ENCODE measurements around the gene CPED1. TPM values are rescaled to one million over a fixed set of nuclear protein-coding genes. Genes with fewer than 3 reads are reported as not detected.

Gene CPED1
- total RNA-seq, 5 donors from 2014 or later (not counting 1 experiment from before 2014, with no cell fraction given) = 0.73 to 1.4 (median 0.96) TPM; not detected in 2

- no peaks in the 10 kb centered on the region for H3K9me3 ChIP-seq
- ATAC-seq (replicated peaks in 1 of 4) (no peak), DNase-seq (no peak)
- H3K4me3 Mint-ChIP-seq = no peak overlapping the region
- H3K4me3 ChIP-seq (ENCODE audit: control insufficient read depth in 1 of 2, extremely low read depth in 1 of 2, low read length in 1 of 2) = no peak overlapping the region
- no peak overlapping the region for H3K27ac Mint-ChIP-seq
- H3K27me3 Mint-ChIP-seq = peaks cover 3 to 5% of the 10 kb centered on the region in 2 donors
- H3K27me3 ChIP-seq (replicated peaks in 1 of 2; ENCODE audit: control insufficient read depth in 2 of 2, extremely low read depth in 1 of 2, insufficient read depth in 2 of 2, low read length in 1 of 2) = no peaks in the 10 kb centered on the region
- POLR2A ChIA-PET = no interaction called here
- H3K36me3 ChIP-seq (ENCODE audit: control insufficient read depth in 2 of 2, extremely low read depth in 1 of 2, insufficient read depth in 1 of 2, low read length in 1 of 2) = no peaks in the 10 kb centered on the region
- CTCF ChIA-PET = no interaction called here
- H3K4me1 Mint-ChIP-seq = no peaks in the 10 kb centered on the region
- H3K27ac ChIP-seq (ENCODE audit: low read length) = no peak overlapping the region
- H3K36me3 Mint-ChIP-seq = no peaks in the 10 kb centered on the region
- no peaks in the 10 kb centered on the region for H3K9me3 Mint-ChIP-seq
- H3K4me1 ChIP-seq (ENCODE audit: control insufficient read depth in 1 of 2, extremely low read depth in 1 of 2, insufficient read depth in 2 of 2, low read length in 2 of 2) = no peaks in the 10 kb centered on the region
- WGBS (ENCODE audit: insufficient coverage) = 71% methylated on average over 1 of the region's 5 CpGs
These were observed 32.8 kb downstream of the CPED1 start for GRCh38 chr7:121020989-121021969.

- ChIA-PET CTCF (no interaction called here), POLR2A (no interaction called here)
- no peak overlapping the region for H3K4me3 ChIP-seq (ENCODE audit: control insufficient read depth in 1 of 2, extremely low read depth in 1 of 2, low read length in 1 of 2)
- no peaks in the 10 kb centered on the region for H3K27me3 ChIP-seq (replicated peaks in 1 of 2; ENCODE audit: control insufficient read depth in 2 of 2, extremely low read depth in 1 of 2, insufficient read depth in 2 of 2, low read length in 1 of 2)
- Mint-ChIP-seq H3K4me3 (no peak overlapping the region), H3K4me1 (no peaks in the 10 kb centered on the region), H3K36me3 (no peaks in the 10 kb centered on the region), H3K27ac (no peak overlapping the region), H3K27me3 (peaks cover 3 to 7% of the 10 kb centered on the region in 2 donors), H3K9me3 (no peaks in the 10 kb centered on the region)
- no peaks in the 10 kb centered on the region for H3K4me1 ChIP-seq (ENCODE audit: control insufficient read depth in 1 of 2, extremely low read depth in 1 of 2, insufficient read depth in 2 of 2, low read length in 2 of 2)
- H3K27ac ChIP-seq (ENCODE audit: low read length) = no peak overlapping the region
- DNase-seq (no peak), ATAC-seq (replicated peaks in 1 of 4) (no peak)
- no peaks in the 10 kb centered on the region for H3K9me3 ChIP-seq
- no peaks in the 10 kb centered on the region for H3K36me3 ChIP-seq (ENCODE audit: control insufficient read depth in 2 of 2, extremely low read depth in 1 of 2, insufficient read depth in 1 of 2, low read length in 1 of 2)
These were observed 34.7 kb downstream of the CPED1 start for GRCh38 chr7:121023194-121023593.

- 96% methylated on average over 4 of the region's 8 CpGs for WGBS (ENCODE audit: insufficient coverage)
- no peak overlapping the region for H3K27ac ChIP-seq (ENCODE audit: low read length)
- H3K4me1 Mint-ChIP-seq = no peaks in the 10 kb centered on the region
These were observed 35.4 kb downstream of the CPED1 start for GRCh38 chr7:121023683-121024511.

GRCh38 chr7:121024611-121025010, 36.1 kb downstream of the CPED1 start:
- Mint-ChIP-seq H3K27ac (no peak overlapping the region), H3K27me3 (peaks cover 3 to 7% of the 10 kb centered on the region in 2 donors), H3K4me1 (no peaks in the 10 kb centered on the region), H3K4me3 (no peak overlapping the region), H3K36me3 (no peaks in the 10 kb centered on the region), H3K9me3 (no peaks in the 10 kb centered on the region)
- no peaks in the 10 kb centered on the region for H3K9me3 ChIP-seq
- DNase-seq = no peak
- POLR2A ChIA-PET = no interaction called here
- H3K27me3 ChIP-seq (replicated peaks in 1 of 2; ENCODE audit: control insufficient read depth in 2 of 2, extremely low read depth in 1 of 2, insufficient read depth in 2 of 2, low read length in 1 of 2) = no peaks in the 10 kb centered on the region
- no peak overlapping the region for H3K27ac ChIP-seq (ENCODE audit: low read length)
- H3K4me3 ChIP-seq (ENCODE audit: control insufficient read depth in 1 of 2, extremely low read depth in 1 of 2, low read length in 1 of 2) = no peak overlapping the region
- CTCF ChIA-PET = interaction anchor here in 1 of 2 donors (0.6 kb wide), 1 partner anchor 49 kb away, joined by 5 read pairs; no protein-coding TSS in a partner anchor
- H3K4me1 ChIP-seq (ENCODE audit: control insufficient read depth in 1 of 2, extremely low read depth in 1 of 2, insufficient read depth in 2 of 2, low read length in 2 of 2) = no peaks in the 10 kb centered on the region
- no CpG with 5 or more reads among the region's 5 CpGs for WGBS (ENCODE audit: insufficient coverage)
- no peak for ATAC-seq (replicated peaks in 1 of 4)
- H3K36me3 ChIP-seq (ENCODE audit: control insufficient read depth in 2 of 2, extremely low read depth in 1 of 2, insufficient read depth in 1 of 2, low read length in 1 of 2) = no peaks in the 10 kb centered on the region

More at GRCh38 chr7:121023683-121024511, 35.4 kb downstream of the CPED1 start:
- Mint-ChIP-seq H3K4me3 (no peak overlapping the region), H3K36me3 (no peaks in the 10 kb centered on the region), H3K9me3 (no peaks in the 10 kb centered on the region), H3K27ac (no peak overlapping the region), H3K27me3 (peaks cover 3 to 7% of the 10 kb centered on the region in 2 donors)
- H3K27me3 ChIP-seq (replicated peaks in 1 of 2; ENCODE audit: control insufficient read depth in 2 of 2, extremely low read depth in 1 of 2, insufficient read depth in 2 of 2, low read length in 1 of 2) = no peaks in the 10 kb centered on the region
- H3K9me3 ChIP-seq = no peaks in the 10 kb centered on the region
- CTCF ChIA-PET = interaction anchor here in 1 of 2 donors (0.6 kb wide), 1 partner anchor 50 kb away, joined by 5 read pairs; no protein-coding TSS in a partner anchor
- DNase-seq (no peak), ATAC-seq (replicated peaks in 1 of 4) (no peak)
- no peaks in the 10 kb centered on the region for H3K4me1 ChIP-seq (ENCODE audit: control insufficient read depth in 1 of 2, extremely low read depth in 1 of 2, insufficient read depth in 2 of 2, low read length in 2 of 2)
- POLR2A ChIA-PET = no interaction called here
- H3K36me3 ChIP-seq (ENCODE audit: control insufficient read depth in 2 of 2, extremely low read depth in 1 of 2, insufficient read depth in 1 of 2, low read length in 1 of 2) = no peaks in the 10 kb centered on the region
- H3K4me3 ChIP-seq (ENCODE audit: control insufficient read depth in 1 of 2, extremely low read depth in 1 of 2, low read length in 1 of 2) = no peak overlapping the region

GRCh38 chr7:121026159-121026558, 37.6 kb downstream of the CPED1 start:
- ChIA-PET CTCF (interaction anchor here (0.6 to 0.7 kb wide), 4 partner anchors 9 to 79 kb away, joined by 3 to 6 read pairs (median 4); no protein-coding TSS in a partner anchor), POLR2A (interaction anchor here in 1 of 2 donors (0.6 kb wide), 1 partner anchor 92 kb away, joined by 6 read pairs; no protein-coding TSS in a partner anchor)
- Histone ChIP-seq H3K4me3 (ENCODE audit: control insufficient read depth in 1 of 2, extremely low read depth in 1 of 2, low read length in 1 of 2) (no peak overlapping the region), H3K36me3 (ENCODE audit: control insufficient read depth in 2 of 2, extremely low read depth in 1 of 2, insufficient read depth in 1 of 2, low read length in 1 of 2) (no peaks in the 10 kb centered on the region), H3K27me3 (replicated peaks in 1 of 2; ENCODE audit: control insufficient read depth in 2 of 2, extremely low read depth in 1 of 2, insufficient read depth in 2 of 2, low read length in 1 of 2) (no peaks in the 10 kb centered on the region), H3K9me3 (no peaks in the 10 kb centered on the region), H3K4me1 (ENCODE audit: control insufficient read depth in 1 of 2, extremely low read depth in 1 of 2, insufficient read depth in 2 of 2, low read length in 2 of 2) (no peaks in the 10 kb centered on the region), H3K27ac (ENCODE audit: low read length) (no peak overlapping the region)
- Mint-ChIP-seq H3K4me1 (no peaks in the 10 kb centered on the region), H3K4me3 (no peak overlapping the region), H3K27me3 (peaks cover 3 to 7% of the 10 kb centered on the region in 2 donors), H3K9me3 (no peaks in the 10 kb centered on the region), H3K36me3 (no peaks in the 10 kb centered on the region), H3K27ac (peak overlapping the region in 1 of 2 donors; percentile 60)
- WGBS (ENCODE audit: insufficient coverage) = no CpG with 5 or more reads among the region's 1 CpG
- ATAC-seq (replicated peaks in 1 of 4) (no peak), DNase-seq (no peak)

GRCh38 chr7:121026577-121027111, 38.1 kb downstream of the CPED1 start:
- POLR2A ChIA-PET = interaction anchor here in 1 of 2 donors (0.6 kb wide), 1 partner anchor 91 kb away, joined by 6 read pairs; no protein-coding TSS in a partner anchor
- Mint-ChIP-seq H3K27ac (no peak overlapping the region), H3K9me3 (no peaks in the 10 kb centered on the region), H3K36me3 (no peaks in the 10 kb centered on the region), H3K27me3 (peaks cover 3 to 7% of the 10 kb centered on the region in 2 donors), H3K4me1 (no peaks in the 10 kb centered on the region), H3K4me3 (no peak overlapping the region)
- Histone ChIP-seq H3K4me3 (ENCODE audit: control insufficient read depth in 1 of 2, extremely low read depth in 1 of 2, low read length in 1 of 2) (no peak overlapping the region), H3K27me3 (replicated peaks in 1 of 2; ENCODE audit: control insufficient read depth in 2 of 2, extremely low read depth in 1 of 2, insufficient read depth in 2 of 2, low read length in 1 of 2) (no peaks in the 10 kb centered on the region), H3K4me1 (ENCODE audit: control insufficient read depth in 1 of 2, extremely low read depth in 1 of 2, insufficient read depth in 2 of 2, low read length in 2 of 2) (no peaks in the 10 kb centered on the region), H3K27ac (ENCODE audit: low read length) (no peak overlapping the region), H3K9me3 (no peaks in the 10 kb centered on the region), H3K36me3 (ENCODE audit: control insufficient read depth in 2 of 2, extremely low read depth in 1 of 2, insufficient read depth in 1 of 2, low read length in 1 of 2) (no peaks in the 10 kb centered on the region)
- no CpG with 5 or more reads among the region's 3 CpGs for WGBS (ENCODE audit: insufficient coverage)
- no peak for ATAC-seq (replicated peaks in 1 of 4)
- DNase-seq = no peak
- CTCF ChIA-PET = interaction anchor here (0.6 to 0.7 kb wide), 4 partner anchors 10 to 78 kb away, joined by 3 to 6 read pairs (median 4); no protein-coding TSS in a partner anchor
